Measurements from ENCODE around the gene ARHGAP18. TPM values are rescaled to one million over a fixed set of nuclear protein-coding genes. Genes with fewer than 3 reads are reported as not detected.

The ARHGAP18 gene
- total and polyA plus RNA-seq, 10 of the 15 experiments (the other 5 are each of a cell fraction or from before 2014, with no cell fraction given) = 18.2 to 52.2 (median 31.7) TPM

DNA sequence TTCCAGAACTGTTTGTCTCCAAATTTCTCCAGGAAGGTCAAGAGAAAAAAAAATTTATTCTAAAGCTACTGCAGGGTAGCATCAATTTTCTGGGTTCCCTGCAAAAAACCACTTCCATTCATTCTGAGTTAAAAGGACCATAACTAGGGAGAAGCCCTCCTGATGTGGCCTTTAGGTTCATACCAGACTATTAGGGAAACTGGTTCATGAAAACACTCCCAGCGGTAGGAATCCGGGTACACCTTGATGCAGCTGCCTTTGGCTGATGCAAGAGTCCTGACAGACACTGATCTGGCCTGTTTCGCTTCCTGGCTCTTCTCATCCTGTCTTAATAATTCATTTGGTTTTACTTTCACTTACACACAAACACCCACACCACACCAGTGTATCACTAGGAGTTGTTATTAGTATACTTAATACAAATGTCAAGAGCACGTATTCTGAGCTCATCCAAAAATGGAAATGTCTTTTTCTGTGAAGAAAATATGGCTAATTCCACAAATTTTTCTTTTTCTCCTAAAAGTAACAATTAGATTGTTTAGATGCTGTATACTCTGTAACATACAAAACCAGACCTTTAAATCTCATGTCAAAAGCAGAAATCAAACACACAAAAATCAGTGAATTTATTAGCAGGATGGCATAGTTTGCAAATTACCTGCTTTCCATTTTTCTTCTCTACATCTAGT is 38.4 kb upstream of the ARHGAP18 start (continued):
- TF ChIP-seq, protein P1, sequence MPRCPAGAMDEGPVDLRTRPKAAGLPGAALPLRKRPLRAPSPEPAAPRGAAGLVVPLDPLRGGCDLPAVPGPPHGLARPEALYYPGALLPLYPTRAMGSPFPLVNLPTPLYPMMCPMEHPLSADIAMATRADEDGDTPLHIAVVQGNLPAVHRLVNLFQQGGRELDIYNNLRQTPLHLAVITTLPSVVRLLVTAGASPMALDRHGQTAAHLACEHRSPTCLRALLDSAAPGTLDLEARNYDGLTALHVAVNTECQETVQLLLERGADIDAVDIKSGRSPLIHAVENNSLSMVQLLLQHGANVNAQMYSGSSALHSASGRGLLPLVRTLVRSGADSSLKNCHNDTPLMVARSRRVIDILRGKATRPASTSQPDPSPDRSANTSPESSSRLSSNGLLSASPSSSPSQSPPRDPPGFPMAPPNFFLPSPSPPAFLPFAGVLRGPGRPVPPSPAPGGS (IDR thresholded peaks at IDR 0.05; ENCODE audit: borderline replicate concordance, insufficient read depth, low read depth, low read length, poor library complexity, severe bottlenecking) = no peak
- 0 out of 2 replicates have a peak, but pooled peaks have one; percentile 22 for TF ChIP-seq CHD2 (IDR thresholded peaks at IDR 0.05; ENCODE audit: borderline replicate concordance, low read depth, low read length)
- no peak for TF ChIP-seq YBX1 (IDR thresholded peaks at IDR 0.05)
- TF ChIP-seq SMC3 (IDR thresholded peaks at IDR 0.05; ENCODE audit: borderline replicate concordance, low read length) = no peak
- TF ChIP-seq ZSCAN29 (IDR thresholded peaks at IDR 0.05) = no peak
- TF ChIP-seq HCFC1 (IDR thresholded peaks at IDR 0.05; ENCODE audit: low read length) = peak; percentile 39; the same call in 1 of the 2 replicates
- TF ChIP-seq ZNF24 (IDR thresholded peaks at IDR 0.05) = no peak
- no peak for TF ChIP-seq EGR1 (IDR thresholded peaks at IDR 0.05; ENCODE audit: borderline replicate concordance in 1 of 2, low read depth in 2 of 2, low read length in 2 of 2)
- TF ChIP-seq, protein P2, sequence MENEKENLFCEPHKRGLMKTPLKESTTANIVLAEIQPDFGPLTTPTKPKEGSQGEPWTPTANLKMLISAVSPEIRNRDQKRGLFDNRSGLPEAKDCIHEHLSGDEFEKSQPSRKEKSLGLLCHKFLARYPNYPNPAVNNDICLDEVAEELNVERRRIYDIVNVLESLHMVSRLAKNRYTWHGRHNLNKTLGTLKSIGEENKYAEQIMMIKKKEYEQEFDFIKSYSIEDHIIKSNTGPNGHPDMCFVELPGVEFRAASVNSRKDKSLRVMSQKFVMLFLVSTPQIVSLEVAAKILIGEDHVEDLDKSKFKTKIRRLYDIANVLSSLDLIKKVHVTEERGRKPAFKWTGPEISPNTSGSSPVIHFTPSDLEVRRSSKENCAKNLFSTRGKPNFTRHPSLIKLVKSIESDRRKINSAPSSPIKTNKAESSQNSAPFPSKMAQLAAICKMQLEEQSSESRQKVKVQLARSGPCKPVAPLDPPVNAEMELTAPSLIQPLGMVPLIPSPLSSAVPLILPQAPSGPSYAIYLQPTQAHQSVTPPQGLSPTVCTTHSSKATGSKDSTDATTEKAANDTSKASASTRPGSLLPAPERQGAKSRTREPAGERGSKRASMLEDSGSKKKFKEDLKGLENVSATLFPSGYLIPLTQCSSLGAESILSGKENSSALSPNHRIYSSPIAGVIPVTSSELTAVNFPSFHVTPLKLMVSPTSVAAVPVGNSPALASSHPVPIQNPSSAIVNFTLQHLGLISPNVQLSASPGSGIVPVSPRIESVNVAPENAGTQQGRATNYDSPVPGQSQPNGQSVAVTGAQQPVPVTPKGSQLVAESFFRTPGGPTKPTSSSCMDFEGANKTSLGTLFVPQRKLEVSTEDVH (IDR thresholded peaks at IDR 0.05; ENCODE audit: low read depth, partially characterized antibody) = no peak
- TF ChIP-seq, protein P3, sequence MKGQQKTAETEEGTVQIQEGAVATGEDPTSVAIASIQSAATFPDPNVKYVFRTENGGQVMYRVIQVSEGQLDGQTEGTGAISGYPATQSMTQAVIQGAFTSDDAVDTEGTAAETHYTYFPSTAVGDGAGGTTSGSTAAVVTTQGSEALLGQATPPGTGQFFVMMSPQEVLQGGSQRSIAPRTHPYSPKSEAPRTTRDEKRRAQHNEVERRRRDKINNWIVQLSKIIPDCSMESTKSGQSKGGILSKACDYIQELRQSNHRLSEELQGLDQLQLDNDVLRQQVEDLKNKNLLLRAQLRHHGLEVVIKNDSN (IDR thresholded peaks at IDR 0.05; ENCODE audit: borderline replicate concordance, extremely low read length, insufficient read depth, low read depth, low read length) = no peak
- TF ChIP-seq, protein P4, sequence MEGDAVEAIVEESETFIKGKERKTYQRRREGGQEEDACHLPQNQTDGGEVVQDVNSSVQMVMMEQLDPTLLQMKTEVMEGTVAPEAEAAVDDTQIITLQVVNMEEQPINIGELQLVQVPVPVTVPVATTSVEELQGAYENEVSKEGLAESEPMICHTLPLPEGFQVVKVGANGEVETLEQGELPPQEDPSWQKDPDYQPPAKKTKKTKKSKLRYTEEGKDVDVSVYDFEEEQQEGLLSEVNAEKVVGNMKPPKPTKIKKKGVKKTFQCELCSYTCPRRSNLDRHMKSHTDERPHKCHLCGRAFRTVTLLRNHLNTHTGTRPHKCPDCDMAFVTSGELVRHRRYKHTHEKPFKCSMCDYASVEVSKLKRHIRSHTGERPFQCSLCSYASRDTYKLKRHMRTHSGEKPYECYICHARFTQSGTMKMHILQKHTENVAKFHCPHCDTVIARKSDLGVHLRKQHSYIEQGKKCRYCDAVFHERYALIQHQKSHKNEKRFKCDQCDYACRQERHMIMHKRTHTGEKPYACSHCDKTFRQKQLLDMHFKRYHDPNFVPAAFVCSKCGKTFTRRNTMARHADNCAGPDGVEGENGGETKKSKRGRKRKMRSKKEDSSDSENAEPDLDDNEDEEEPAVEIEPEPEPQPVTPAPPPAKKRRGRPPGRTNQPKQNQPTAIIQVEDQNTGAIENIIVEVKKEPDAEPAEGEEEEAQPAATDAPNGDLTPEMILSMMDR (IDR thresholded peaks at IDR 0.05 in 2 of 3, conservative IDR thresholded peaks at IDR 0.05 in 1 of 3; ENCODE audit: control insufficient read depth in 2 of 3, extremely low read depth in 1 of 3, insufficient read depth in 1 of 3, low read depth in 3 of 3, low read length in 3 of 3) = no peak
- TF ChIP-seq PAX5 (IDR thresholded peaks at IDR 0.05; ENCODE audit: borderline replicate concordance, low read depth, low read length) = no peak
- TF ChIP-seq, protein P5, sequence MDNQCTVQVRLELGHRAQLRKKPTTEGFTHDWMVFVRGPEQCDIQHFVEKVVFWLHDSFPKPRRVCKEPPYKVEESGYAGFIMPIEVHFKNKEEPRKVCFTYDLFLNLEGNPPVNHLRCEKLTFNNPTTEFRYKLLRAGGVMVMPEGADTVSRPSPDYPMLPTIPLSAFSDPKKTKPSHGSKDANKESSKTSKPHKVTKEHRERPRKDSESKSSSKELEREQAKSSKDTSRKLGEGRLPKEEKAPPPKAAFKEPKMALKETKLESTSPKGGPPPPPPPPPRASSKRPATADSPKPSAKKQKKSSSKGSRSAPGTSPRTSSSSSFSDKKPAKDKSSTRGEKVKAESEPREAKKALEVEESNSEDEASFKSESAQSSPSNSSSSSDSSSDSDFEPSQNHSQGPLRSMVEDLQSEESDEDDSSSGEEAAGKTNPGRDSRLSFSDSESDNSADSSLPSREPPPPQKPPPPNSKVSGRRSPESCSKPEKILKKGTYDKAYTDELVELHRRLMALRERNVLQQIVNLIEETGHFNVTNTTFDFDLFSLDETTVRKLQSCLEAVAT (IDR thresholded peaks at IDR 0.05) = peak; percentile 99
- TF ChIP-seq, protein P6, sequence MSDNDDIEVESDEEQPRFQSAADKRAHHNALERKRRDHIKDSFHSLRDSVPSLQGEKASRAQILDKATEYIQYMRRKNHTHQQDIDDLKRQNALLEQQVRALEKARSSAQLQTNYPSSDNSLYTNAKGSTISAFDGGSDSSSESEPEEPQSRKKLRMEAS (IDR thresholded peaks at IDR 0.05; ENCODE audit: low read depth, low read length) = no peak
- TF ChIP-seq, protein P7, sequence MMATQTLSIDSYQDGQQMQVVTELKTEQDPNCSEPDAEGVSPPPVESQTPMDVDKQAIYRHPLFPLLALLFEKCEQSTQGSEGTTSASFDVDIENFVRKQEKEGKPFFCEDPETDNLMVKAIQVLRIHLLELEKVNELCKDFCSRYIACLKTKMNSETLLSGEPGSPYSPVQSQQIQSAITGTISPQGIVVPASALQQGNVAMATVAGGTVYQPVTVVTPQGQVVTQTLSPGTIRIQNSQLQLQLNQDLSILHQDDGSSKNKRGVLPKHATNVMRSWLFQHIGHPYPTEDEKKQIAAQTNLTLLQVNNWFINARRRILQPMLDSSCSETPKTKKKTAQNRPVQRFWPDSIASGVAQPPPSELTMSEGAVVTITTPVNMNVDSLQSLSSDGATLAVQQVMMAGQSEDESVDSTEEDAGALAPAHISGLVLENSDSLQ (IDR thresholded peaks at IDR 0.05) = peak; percentile 84
- TF ChIP-seq STAT1 (conservative IDR thresholded peaks at IDR 0.05) = no peak

Measured in GM12878 (cell line).